Hepatocyte (in vitro differentiated cells): Measurements from ENCODE around the gene GPR141. TPM values are rescaled to one million over a fixed set of nuclear protein-coding genes. Genes with fewer than 3 reads are reported as not detected.

Experiments
- DNase-seq: peaks from one replicate; pipeline ENCODE4 v3.0.0-alpha.2; 2016; ENCODE audit warnings: low spot score
- H2AFZ ChIP-seq: fragments of 200-600 bp; sonication (generic); 2 replicates; pipeline ENCODE4 v1.6.0; 2016; ENCODE audit warnings: antibody characterized with exemption, mild to moderate bottlenecking
- H3K27ac ChIP-seq: fragments of 200-600 bp; sonication (generic); 2 replicates; pipeline ENCODE4 v1.5.1; 2016; ENCODE audit warnings: mild to moderate bottlenecking
- H3K27me3 ChIP-seq: fragments of 200-600 bp; sonication (generic); 2 replicates; pipeline ENCODE4 v1.6.1; 2016
- H3K36me3 ChIP-seq: fragments of 200-600 bp; sonication (generic); replicated peaks from 2 replicates; pipeline ENCODE4 v1.5.1; 2016; ENCODE audit warnings: low read depth; ENCODE audit not compliant: insufficient read depth
- H3K4me1 ChIP-seq: fragments of 200-600 bp; sonication (generic); 2 replicates; pipeline ENCODE4 v1.5.1; 2016; ENCODE audit warnings: mild to moderate bottlenecking, moderate library complexity; ENCODE audit not compliant: insufficient read depth
- H3K4me2 ChIP-seq: fragments of 200-600 bp; sonication (generic); 2 replicates; pipeline ENCODE4 v1.6.0; 2016
- H3K4me3 ChIP-seq: fragments of 200-600 bp; sonication (generic); 2 replicates; pipeline ENCODE4 v1.5.1; 2016; ENCODE audit warnings: mild to moderate bottlenecking
- H3K79me2 ChIP-seq: fragments of 200-600 bp; sonication (generic); 2 replicates; pipeline ENCODE4 v1.6.0; 2017; ENCODE audit warnings: mild to moderate bottlenecking
- H3K9me2 ChIP-seq: fragments of 200-600 bp; sonication (generic); replicated peaks from 2 replicates; pipeline ENCODE4 v1.6.0; 2017; ENCODE audit warnings: mild to moderate bottlenecking; ENCODE audit not compliant: insufficient read depth
- H3K9me3 ChIP-seq: fragments of 200-600 bp; sonication (generic); 2 replicates; pipeline ENCODE4 v1.5.1; 2016; ENCODE audit warnings: low read depth, mild to moderate bottlenecking
- H4K20me1 ChIP-seq: fragments of 200-600 bp; sonication (generic); 2 replicates; pipeline ENCODE4 v1.6.0; 2016; ENCODE audit warnings: mild to moderate bottlenecking; ENCODE audit not compliant: insufficient read depth, poor library complexity, severe bottlenecking
- EZH2 ChIP-seq: fragments of 200-600 bp; sonication (generic); IDR thresholded peaks from 2 replicates; pipeline ENCODE4 v1.6.1; 2016; ENCODE audit warnings: antibody characterized with exemption, mild to moderate bottlenecking, borderline replicate concordance
- EZH2phosphoT487 ChIP-seq: fragments of 200-600 bp; sonication (generic); IDR thresholded peaks from one replicate; pipeline ENCODE4 v1.6.1; 2018; ENCODE audit warnings: antibody characterized with exemption, mild to moderate bottlenecking, low read depth, moderate library complexity; ENCODE audit not compliant: unreplicated experiment, severe bottlenecking
- WGBS: methylation state at CpG from one replicate; pipeline ENCODE4 v1.1.6; 2016; ENCODE audit warnings: low lambda C conversion rate; ENCODE audit errors: missing lambda C conversion rate; 5-methylcytosine and 5-hydroxymethylcytosine counted together
- polyA plus RNA-seq: library from polyadenylated mRNA; unstranded; fragments of >200 nt; fragmentation: Nextera tagmentation; extraction: Ambion mirVana; gene quantifications from 2 replicates; pipeline ENCODE4 v1.2.1, GENCODE V29; 2016
- total RNA-seq: library from RNA; depleted of rRNA; stranded (reverse); fragments of >200 nt; gene quantifications from 2 replicates; pipeline ENCODE4 v1.2.3, GENCODE V29; 2014
- TF ChIP-seq, protein P1 (sequence below): fragments of 200-600 bp; sonication (generic); IDR thresholded peaks from 2 replicates; pipeline ENCODE4 v1.5.1; 2016; ENCODE audit warnings: antibody characterized with exemption, mild to moderate bottlenecking; ENCODE audit not compliant: poor library complexity

The GPR141 gene
- total and polyA plus RNA-seq, 2 experiments from 2014 or later, result not detected

DNA sequence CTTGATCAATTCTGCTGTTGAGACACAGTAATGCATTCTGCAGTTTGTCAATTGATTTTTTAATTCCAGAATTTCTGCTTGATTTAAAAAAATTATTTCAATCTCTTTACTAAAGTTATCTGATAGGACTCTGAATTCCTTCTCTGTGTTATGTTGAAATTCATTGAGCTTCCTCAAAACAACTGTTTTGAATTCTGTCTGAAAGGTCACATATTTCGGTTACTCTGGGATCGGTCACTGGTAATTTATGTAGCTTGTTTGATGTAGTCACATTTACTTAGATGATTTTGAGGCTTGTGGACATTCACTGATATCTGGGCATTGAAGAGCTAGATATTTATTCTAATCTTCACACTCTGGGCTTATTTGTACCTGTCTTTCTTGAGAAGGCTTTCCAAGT lies 97.6 kb downstream of the GPR141 start:
- Histone ChIP-seq H4K20me1 (no peaks in the 10 kb centered on the region), H3K27ac (no peak overlapping the region), H3K4me3 (no peak overlapping the region), H3K4me2 (no peak overlapping the region), H3K4me1 (no peaks in the 10 kb centered on the region), H3K9me3 (no peaks in the 10 kb centered on the region), H3K27me3 (no peaks in the 10 kb centered on the region), H2AFZ (no peak overlapping the region), H3K9me2 (no peaks in the 10 kb centered on the region), H3K36me3 (no peaks in the 10 kb centered on the region), H3K79me2 (no peaks in the 10 kb centered on the region)
- no peak for DNase-seq
- TF ChIP-seq, protein P1, sequence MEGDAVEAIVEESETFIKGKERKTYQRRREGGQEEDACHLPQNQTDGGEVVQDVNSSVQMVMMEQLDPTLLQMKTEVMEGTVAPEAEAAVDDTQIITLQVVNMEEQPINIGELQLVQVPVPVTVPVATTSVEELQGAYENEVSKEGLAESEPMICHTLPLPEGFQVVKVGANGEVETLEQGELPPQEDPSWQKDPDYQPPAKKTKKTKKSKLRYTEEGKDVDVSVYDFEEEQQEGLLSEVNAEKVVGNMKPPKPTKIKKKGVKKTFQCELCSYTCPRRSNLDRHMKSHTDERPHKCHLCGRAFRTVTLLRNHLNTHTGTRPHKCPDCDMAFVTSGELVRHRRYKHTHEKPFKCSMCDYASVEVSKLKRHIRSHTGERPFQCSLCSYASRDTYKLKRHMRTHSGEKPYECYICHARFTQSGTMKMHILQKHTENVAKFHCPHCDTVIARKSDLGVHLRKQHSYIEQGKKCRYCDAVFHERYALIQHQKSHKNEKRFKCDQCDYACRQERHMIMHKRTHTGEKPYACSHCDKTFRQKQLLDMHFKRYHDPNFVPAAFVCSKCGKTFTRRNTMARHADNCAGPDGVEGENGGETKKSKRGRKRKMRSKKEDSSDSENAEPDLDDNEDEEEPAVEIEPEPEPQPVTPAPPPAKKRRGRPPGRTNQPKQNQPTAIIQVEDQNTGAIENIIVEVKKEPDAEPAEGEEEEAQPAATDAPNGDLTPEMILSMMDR, result no peak
- TF ChIP-seq EZH2, result no peak
- TF ChIP-seq EZH2phosphoT487, result no peak
- 89% methylated on average over 2 of the region's 2 CpGs for WGBS

DNA sequence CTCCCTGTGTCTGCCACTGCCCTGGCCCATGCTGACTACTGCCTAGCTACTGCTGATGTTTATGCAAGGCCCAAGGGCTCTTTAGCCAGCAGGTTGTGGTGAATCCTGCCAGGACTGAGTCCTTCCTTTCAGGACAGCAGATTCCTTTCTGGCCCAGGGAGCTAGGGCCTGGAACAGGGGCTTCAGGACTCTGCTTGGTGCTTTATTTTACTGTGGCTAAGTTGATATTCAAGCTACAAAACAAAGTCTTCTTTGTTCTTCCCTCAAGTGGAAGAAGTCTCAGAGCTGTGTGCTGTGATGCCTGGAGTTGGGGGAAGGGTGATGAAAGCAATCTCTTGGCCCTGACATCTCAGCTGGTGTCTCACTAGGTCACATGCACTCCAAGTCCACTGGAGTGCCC lies 98.6 kb downstream of the GPR141 start:
- no peak for DNase-seq
- no peak for TF ChIP-seq EZH2
- no peak for TF ChIP-seq EZH2phosphoT487
- TF ChIP-seq, protein P1, result no peak

DNA sequence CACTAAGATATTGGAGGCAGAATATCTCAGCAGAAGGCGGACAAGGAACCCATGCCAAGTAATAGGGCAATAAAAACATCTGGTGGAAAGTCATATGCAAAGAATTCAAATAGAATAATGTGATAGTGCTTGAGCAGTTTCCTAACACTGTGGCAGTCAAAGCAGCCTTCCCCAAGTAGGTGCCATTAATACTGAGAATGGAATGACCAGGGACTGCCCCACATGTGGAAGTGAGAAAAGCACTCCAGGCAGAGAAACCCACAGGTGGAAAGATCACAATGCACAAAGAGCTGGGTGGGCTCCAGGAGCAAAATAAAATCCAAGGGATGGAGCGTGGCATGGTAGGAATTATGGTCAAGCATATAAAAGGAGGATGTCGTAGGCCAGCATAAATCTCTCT lies 100.4 kb downstream of the GPR141 start:
- no peak for DNase-seq
- Histone ChIP-seq H2AFZ (no peak overlapping the region), H3K4me1 (no peaks in the 10 kb centered on the region), H3K27ac (no peak overlapping the region), H3K4me3 (no peak overlapping the region), H4K20me1 (no peaks in the 10 kb centered on the region), H3K4me2 (no peak overlapping the region), H3K36me3 (no peaks in the 10 kb centered on the region), H3K79me2 (no peaks in the 10 kb centered on the region), H3K9me3 (no peaks in the 10 kb centered on the region), H3K27me3 (no peaks in the 10 kb centered on the region), H3K9me2 (no peaks in the 10 kb centered on the region)
- TF ChIP-seq EZH2, result no peak
- TF ChIP-seq, protein P1, result no peak
- TF ChIP-seq EZH2phosphoT487, result no peak
- WGBS, result 83% methylated on average over 3 of the region's 3 CpGs

More for the DNA sequence above, 98.6 kb downstream of the GPR141 start:
- Histone ChIP-seq H4K20me1 (no peaks in the 10 kb centered on the region), H2AFZ (no peak overlapping the region), H3K27me3 (no peaks in the 10 kb centered on the region), H3K9me3 (no peaks in the 10 kb centered on the region), H3K79me2 (no peaks in the 10 kb centered on the region), H3K4me2 (no peak overlapping the region), H3K4me1 (no peaks in the 10 kb centered on the region), H3K27ac (no peak overlapping the region), H3K9me2 (no peaks in the 10 kb centered on the region), H3K36me3 (no peaks in the 10 kb centered on the region), H3K4me3 (no peak overlapping the region)
